A673 (cell line): Measurements from ENCODE around the gene GBA2.

Source experiments
- EZH2 ChIP-seq: fragments of 200-600 bp; sonication (generic); IDR thresholded peaks from 2 replicates; pipeline ENCODE4 v1.6.1; 2017; ENCODE audit warnings: borderline replicate concordance, low read depth, mild to moderate bottlenecking, mixed read lengths, antibody characterized with exemption, low read length; ENCODE audit not compliant: poor library complexity, severe bottlenecking
- TF ChIP-seq, protein P1 (sequence below): fragments of 300-800, 200-600 bp; sonication (generic); conservative IDR thresholded peaks from 2 replicates; pipeline ENCODE4 v1.5.1; 2017; ENCODE audit warnings: low read depth, mild to moderate bottlenecking, antibody characterized with exemption, low read length, moderate library complexity, mixed read lengths

DNA sequence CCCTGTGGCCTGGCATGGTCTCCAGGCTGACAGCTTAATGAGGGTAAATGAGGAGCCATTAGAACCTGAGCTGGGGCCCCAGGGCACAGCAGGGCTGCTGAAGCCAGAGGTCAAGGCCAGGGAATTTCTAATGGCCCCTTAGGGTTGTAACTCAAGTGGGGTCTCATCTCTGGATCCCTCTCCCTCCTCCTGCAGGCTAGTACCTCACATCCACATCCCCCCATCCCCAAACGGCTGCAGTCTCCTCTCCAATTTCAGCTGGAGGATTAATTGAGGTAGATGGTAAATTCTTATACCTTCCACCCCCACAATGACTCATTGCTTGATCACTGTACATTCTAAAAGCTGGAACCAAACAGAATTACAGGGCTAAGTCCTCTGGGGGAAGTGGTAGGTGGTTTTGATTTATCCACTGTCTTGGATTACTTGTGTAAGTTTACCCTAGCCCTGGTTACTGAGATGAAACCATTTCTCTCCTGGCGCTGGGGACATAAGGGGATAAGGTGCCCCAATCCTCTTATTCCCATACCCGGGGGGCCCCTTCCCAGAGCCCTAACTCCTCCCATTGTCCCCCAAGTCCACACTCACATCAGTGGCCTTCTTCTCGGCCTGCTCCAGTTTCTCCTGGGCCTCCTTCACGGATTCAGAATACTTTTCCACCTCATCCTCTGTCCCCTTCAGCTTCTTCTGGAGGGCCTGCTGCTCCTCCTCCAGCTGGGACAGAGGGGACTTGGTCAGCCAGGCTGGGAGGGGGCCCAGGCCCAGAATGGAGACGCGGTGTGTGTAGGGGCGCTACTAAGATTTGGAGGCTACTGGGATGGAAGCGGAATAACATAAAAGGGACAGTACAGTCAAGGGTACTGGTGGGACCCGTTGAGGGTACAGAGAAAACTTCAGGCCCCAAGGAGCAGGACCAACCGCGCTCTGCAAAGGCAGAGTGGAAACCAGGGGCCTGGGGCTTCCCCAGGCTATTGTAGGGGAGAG is 60.2 kb downstream of the GBA2 start:
- TF ChIP-seq, protein P1, sequence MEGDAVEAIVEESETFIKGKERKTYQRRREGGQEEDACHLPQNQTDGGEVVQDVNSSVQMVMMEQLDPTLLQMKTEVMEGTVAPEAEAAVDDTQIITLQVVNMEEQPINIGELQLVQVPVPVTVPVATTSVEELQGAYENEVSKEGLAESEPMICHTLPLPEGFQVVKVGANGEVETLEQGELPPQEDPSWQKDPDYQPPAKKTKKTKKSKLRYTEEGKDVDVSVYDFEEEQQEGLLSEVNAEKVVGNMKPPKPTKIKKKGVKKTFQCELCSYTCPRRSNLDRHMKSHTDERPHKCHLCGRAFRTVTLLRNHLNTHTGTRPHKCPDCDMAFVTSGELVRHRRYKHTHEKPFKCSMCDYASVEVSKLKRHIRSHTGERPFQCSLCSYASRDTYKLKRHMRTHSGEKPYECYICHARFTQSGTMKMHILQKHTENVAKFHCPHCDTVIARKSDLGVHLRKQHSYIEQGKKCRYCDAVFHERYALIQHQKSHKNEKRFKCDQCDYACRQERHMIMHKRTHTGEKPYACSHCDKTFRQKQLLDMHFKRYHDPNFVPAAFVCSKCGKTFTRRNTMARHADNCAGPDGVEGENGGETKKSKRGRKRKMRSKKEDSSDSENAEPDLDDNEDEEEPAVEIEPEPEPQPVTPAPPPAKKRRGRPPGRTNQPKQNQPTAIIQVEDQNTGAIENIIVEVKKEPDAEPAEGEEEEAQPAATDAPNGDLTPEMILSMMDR = no peak
- no peak for TF ChIP-seq EZH2
